GM21619 (cell line): Measurements from ENCODE around the gene COL11A1.
A peak's percentile ranks its signal among the peaks of the same experiment; 100 is the strongest.
"Not testable (repeated sequence)": the region's sequence is repeated elsewhere in the genome, so short reads cannot be mapped to it uniquely, and the experiment has no call there.

Experiments
- ATAC-seq: cut with Tn5 transposase; IDR thresholded peaks from one replicate; pipeline ENCODE4 v1.9.1; 2021; ENCODE audit not compliant: unreplicated experiment

Gene COL11A1

GRCh38 chr1:103084181-103084580 is 24.1 kb downstream of the COL11A1 start:
- ATAC-seq = no peak

GRCh38 chr1:103075316-103076000 is 32.9 kb downstream of the COL11A1 start:
- no peak for ATAC-seq

- no peak for ATAC-seq
Observed at GRCh38 chr1:103074224-103074623, 34.1 kb downstream of the COL11A1 start.

GRCh38 chr1:103069201-103069600 is 39.1 kb downstream of the COL11A1 start:
- no peak for ATAC-seq

GRCh38 chr1:103063921-103064320 is 44.4 kb downstream of the COL11A1 start:
- ATAC-seq = no peak

- no peak for ATAC-seq
Observed at GRCh38 chr1:103058391-103058790, 49.9 kb downstream of the COL11A1 start.

- no peak for ATAC-seq
Observed at GRCh38 chr1:103056423-103056822, 51.9 kb downstream of the COL11A1 start.

GRCh38 chr1:103028110-103028509 is 80.2 kb downstream of the COL11A1 start:
- ATAC-seq = not testable (repeated sequence)

- no peak for ATAC-seq
Observed at GRCh38 chr1:103025858-103026409, 82.4 kb downstream of the COL11A1 start.

GRCh38 chr1:103024051-103024450 is 84.3 kb downstream of the COL11A1 start:
- ATAC-seq = no peak

- ATAC-seq = no peak
Observed at GRCh38 chr1:103002005-103002404, 106.3 kb downstream of the COL11A1 start.

GRCh38 chr1:102978874-102979273 is 129.4 kb downstream of the COL11A1 start:
- no peak for ATAC-seq

- ATAC-seq = no peak
Observed at GRCh38 chr1:102977292-102977691, 131.0 kb downstream of the COL11A1 start.

- ATAC-seq = peak; percentile 57
Observed at GRCh38 chr1:102970496-102971078, 137.7 kb downstream of the COL11A1 start.

- ATAC-seq = no peak
Observed at GRCh38 chr1:102967786-102968185, 140.5 kb downstream of the COL11A1 start.

GRCh38 chr1:102961549-102961948 is 146.8 kb downstream of the COL11A1 start:
- no peak for ATAC-seq

- no peak for ATAC-seq
Observed at GRCh38 chr1:102954576-102954975, 153.7 kb downstream of the COL11A1 start.

- no peak for ATAC-seq
Observed at GRCh38 chr1:102952400-102952799, 155.9 kb downstream of the COL11A1 start.

- no peak for ATAC-seq
Observed at GRCh38 chr1:102942324-102942723, 166.0 kb downstream of the COL11A1 start.

- no peak for ATAC-seq
Observed at GRCh38 chr1:102941366-102941947, 166.9 kb downstream of the COL11A1 start.

- no peak for ATAC-seq
Observed at GRCh38 chr1:102937401-102937800, 170.9 kb downstream of the COL11A1 start.

GRCh38 chr1:102933362-102933761 is 175.0 kb downstream of the COL11A1 start:
- not testable (repeated sequence) for ATAC-seq
